C1 segment of cervical spinal cord (tissue), 14 donors: ENCODE measurements around the gene TMEM255B.
"Not testable (repeated sequence)": the region's sequence is repeated elsewhere in the genome, so short reads cannot be mapped to it uniquely, and the experiment has no call there.

ENCODE experiments used
- DNase-seq, 14 donors: peaks; one replicate each; lab custom pipeline; 2025; lab: John Stamatoyannopoulos, UW

TMEM255B gene

DNA sequence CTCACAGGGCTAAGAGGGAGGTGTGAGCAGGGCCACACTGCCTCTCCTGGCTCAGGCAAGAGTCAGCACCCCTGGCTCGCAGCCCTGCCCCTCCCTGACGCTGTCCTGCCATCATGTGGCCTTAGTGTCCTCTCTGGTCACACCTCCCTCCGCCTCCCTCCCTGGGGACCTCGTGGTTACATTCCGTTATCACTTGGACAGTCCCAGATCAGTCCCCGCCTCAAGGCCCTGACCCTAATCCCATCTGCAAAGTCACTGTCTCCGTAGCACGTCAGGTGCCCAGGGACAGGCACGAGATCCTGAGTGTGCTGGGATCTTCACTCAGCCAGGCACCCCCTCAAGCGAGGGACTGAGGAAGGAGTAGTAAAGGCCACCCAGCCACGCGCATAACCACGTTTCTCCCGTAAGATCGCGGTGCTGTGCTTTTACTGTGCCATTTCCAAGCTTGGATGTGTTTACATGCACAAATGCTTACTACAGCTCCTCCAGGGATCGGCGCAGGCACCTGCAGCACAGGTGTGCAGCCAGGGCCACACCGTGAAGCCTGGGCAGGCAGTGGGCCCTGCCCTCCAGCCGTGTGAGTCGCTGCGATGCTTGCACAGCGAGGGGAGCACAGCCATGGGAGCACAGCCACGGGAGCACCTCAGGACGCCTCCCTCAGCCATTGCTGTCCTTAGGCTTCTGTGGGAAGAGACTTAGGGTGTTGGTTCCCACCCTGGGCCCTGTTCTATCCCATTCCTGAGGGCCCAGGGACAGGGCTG, 10.7 kb upstream of the TMEM255B start:
- DNase-seq, result no peak

DNA sequence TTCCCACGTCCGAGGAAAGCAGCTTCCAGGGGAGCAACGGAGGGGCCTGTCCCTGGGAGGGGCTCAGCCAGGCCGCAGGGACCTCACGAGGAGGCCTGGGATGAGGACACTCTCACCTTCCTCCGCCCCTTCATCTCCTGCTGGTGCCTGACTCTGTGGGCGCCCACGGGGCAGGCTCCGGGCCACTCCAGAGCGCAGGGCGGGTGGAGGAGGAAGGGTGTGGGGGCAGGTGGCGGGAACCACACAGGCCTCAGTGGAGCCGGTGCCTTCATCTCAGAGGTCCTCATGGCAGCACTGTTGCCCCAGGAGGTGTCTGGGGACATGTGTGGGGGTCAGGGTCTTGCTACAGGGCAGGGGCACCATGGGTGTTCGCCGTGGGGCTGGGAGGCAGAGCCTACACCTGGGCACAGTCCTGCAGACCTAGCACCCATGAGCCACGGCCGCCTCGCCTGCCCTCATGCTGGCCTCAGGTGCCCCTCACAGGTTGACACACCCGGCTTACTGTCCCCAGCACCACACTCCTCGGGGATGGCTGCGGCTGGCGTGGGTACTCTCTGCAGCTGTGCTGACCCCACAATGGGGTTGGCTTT, 10.1 kb upstream of the TMEM255B start:
- DNase-seq, result no peak

DNA sequence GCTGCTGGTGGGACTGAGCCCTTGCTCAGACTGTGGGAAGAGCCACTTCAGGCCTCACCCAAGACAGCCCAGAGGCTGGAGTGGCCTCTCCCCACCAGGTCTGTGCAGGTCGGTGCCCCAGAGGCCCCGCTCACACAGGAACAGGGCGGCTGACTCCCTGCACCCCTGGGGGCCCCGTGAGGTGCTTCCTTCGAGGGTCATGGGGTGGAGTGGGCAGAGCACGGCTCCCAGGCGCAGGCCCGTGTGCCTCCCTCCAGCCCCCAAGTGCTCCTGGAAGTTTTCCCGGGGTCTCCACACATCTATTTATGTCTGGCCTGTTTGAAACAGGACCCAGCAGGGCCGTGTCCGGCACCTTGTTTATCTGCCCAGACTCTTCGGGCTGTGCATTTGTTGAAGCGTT, 9.5 kb upstream of the TMEM255B start:
- DNase-seq, result no peak

DNA sequence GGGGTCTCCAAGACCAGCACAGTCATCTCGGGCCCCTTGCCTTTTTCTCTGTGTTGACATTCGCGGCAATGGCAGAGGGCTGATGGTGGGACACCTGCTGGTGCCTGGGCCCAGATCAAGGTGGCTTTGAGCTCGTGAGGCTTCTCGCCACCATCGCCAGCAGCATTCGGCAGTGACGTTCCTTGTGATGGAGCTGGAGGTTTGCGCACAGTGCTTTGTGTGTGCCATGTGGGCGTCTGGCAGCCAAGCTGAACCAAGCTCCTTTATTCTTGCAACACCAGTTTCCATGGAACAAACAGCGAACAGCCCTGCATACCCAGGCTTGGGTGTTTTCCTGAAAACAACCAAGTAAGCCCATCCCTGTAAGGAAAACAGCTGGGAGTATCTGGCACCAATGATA, 9.1 kb upstream of the TMEM255B start:
- no peak for DNase-seq

DNA sequence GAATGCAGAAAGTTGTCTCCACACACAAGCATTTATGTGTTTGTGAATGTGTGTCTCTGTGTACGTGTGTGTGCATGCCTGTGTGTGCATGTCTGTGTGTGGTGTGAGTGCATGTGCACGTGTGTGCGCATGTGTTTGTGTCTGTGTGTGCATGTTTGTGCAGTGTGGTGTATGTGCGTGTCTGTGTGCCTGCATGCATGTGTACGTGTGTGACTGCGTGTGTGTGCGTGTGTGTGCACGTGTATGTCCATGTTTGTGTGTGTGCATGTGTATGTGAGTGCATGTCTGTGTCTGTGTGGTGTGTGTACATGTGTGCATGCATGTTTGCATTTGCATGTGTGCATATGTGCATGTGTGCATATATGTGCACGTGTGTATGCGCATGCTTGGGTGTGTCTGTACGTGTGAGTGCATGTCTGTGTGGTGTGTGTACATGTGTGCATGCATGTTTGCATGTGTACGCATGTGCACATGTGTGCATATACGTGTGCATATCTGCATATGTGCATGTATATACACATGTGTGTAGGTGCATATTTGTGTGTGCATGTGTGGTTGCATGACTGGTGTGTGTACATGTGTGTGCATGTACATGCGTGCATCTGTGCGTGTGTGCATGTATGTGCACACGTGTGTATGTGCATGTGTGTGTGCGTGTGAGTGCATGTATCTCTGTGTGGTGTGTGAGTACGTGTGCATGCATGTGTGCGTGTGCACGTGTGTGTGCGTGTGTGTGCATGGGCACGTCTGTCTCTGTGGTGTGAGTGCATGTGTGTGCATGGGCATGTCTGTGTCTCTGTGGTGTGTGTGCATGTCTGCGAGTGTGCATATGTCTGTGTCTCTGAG, 8.2 kb upstream of the TMEM255B start:
- DNase-seq, result no peak

DNA sequence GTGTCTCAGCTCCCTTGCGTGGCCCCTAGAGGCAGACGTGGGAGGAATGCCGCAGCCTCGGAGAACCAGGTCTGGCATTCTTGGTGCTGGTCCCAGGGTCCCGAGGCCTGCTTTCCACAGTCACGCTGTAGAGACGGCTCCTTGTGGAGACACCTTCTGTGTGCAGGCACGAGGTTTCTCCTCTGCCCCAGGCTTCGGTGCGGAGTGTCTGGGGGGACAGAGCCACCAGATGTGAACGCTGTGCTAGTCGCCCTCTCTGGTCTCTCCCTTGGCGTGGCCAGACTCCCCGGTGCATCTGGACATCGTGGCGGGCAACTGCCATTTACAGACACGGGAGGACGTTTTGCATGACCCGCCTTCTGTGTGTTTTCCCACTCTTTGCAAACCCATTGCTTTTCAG, 7.5 kb upstream of the TMEM255B start:
- DNase-seq, result no peak

DNA sequence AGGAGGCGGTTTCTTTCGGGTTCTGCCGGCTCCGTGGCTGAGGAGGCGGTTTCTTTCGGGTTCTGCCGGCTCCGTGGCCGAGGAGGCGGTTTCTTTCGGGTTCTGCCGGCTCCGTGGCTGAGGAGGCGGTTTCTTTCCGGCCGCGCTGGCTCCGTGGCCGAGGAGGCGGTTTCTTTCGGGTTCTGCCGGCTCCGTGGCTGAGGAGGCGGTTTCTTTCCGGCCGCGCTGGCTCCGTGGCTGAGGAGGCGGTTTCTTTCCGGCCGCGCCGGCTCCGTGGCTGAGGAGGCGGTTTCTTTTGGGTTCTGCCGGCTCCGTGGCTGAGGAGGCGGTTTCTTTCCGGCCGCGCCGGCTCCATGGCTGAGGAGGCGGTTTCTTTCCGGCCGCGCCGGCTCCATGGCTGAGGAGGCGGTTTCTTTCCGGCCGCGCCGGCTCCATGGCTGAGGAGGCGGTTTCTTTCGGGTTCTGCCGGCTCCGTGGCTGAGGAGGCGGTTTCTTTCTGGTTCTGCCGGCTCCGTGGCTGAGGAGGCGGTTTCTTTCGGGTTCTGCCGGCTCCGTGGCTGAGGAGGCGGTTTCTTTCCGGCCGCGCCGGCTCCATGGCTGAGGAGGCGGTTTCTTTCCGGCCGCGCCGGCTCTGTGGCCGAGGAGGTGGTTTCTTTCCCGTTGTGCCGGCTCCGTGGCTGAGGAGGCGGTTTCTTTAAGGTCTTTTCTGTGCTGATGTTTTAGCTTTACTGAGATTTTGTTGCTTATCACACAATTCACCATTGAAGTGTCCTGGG, 6.6 kb upstream of the TMEM255B start:
- not testable (repeated sequence) for DNase-seq

DNA sequence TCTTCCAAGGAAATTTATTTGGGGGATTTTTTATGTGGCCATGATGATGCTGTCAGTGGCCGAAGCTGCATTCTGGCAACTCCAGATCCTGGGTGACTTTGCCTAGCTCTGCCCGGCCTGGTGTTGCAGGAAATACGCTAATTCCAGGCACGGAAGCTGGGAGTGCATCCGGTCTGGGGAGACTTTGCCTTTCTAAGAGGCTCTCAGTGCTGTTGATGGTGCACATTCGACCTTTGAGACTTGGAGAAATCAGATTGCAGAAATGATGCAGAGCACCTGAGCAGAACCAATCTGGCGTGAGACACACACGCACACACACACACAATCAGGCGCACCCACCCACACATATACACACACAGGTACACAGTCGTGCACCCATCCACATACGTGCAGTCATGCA, 5.9 kb upstream of the TMEM255B start:
- DNase-seq, result no peak

DNA sequence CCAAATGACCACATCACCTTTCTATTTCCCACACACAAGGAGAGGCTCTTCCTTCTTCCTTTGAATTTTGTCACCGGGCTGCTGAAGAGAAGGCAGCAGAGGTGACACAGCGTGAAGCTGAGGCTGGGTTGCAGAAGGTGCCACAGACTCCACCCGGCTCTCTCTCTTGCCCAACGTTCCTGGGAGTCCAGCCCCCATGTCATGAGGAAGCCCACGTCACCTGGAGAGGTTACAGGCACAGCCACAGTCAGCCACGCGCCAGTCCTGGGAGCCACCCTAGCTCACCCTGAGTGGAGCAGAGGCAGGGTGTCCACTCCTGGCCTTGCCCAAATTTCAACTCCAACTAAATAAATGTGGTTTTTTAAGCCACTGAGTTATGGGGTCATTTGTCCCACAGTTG, 4.8 kb upstream of the TMEM255B start:
- DNase-seq, result no peak

DNA sequence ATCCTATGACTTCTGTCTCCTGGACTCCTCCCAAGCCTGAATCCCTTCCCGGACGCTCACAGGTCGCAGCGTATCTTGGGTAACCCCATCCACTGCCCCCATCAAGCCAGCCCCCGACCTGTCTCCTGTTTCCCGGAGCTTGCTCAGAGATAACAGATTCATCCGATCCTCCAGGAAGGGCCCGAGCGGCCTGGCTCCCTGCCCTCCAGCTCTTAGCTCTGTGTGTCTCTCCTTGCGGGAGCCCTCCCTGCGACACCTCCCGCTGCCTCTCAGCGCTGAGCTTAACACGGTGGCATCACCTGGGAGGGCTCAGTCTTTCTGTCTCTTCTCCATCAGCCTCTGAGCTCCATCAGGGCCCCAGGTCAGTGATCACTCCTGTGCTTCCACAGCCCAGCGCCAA, 4.3 kb upstream of the TMEM255B start:
- DNase-seq, result no peak

DNA sequence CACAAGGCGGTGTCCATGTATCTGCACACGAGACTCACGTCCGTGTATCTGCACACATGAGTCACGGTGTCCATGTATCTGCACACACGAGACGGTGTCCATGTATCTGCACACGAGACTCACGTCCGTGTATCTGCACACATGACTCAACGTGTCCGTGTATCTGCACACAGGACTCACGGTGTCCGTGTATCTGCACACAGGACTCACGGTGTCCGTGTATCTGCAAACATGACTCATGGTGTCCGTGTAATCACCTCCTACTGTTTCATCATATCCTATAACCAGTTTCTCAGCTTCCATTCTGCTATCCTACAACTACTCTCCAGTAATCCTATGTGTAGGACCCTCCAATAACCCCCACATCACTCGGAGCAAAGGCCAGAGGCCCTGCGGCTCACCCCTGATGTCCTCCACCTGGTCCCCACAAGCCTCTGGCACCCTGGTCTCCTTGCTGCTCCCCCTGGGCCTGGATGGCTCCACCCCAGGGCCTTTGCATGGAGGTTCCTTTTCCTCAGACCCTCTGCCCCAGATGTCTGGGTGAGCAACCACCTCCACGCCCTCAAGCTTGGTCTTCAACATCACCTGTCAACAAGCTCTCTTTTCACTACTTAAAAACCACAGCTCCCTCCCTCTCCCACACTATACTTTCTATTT, 2.5 kb upstream of the TMEM255B start:
- no peak for DNase-seq

DNA sequence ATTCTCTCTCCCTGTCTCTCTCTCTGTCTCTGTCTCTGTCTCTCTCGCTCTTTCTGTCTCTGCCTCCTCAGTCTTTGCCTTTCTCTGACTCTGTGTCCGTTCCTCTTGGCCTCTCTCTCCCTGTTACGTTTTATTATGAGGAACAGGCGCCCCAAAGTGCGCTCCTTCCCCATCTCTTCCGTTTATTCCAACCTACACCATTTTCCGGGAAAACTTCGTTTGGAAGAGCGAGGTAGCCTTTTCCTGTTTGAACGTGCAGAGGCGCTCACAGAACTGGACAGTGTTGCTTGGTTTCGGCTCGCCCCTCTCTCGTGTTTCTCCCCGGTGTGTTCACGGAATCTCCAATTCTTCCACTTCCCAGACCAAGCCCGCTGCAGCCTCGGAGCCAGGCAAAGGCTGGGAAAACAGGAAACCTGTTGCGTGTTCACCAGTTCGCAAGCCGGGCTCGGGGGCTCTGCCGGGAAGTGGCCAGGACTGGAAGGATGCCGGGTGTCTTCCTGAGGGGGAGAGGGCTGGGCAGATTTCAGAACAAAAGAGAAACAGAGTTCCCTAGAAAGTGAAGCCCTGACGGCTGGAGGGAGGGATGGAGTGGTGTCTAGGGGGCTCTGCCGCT, 605 bp downstream of the TMEM255B start:
- peak in 3 of 14 donors; percentile 16 to 41 (median 35) for DNase-seq

DNA sequence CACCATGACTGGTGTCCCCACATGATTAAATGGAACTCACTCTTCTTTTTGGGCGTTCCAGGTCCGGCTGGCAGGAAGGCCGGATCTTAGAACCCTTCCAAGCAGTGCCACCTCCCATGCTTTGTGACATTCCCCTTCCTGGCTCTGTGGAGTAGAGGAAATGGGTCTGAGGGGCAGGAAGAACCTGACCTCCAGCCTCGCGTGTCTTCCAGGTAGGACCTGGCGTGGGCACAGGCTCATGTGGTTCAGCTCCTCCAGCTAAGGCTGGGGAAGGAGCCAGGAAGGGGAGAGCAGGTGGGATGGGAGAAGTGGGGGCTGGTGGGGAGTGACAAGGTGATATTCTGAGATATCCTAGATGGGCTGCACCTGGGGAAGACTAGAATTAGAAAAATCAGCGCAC, 2.1 kb downstream of the TMEM255B start:
- DNase-seq, result no peak

DNA sequence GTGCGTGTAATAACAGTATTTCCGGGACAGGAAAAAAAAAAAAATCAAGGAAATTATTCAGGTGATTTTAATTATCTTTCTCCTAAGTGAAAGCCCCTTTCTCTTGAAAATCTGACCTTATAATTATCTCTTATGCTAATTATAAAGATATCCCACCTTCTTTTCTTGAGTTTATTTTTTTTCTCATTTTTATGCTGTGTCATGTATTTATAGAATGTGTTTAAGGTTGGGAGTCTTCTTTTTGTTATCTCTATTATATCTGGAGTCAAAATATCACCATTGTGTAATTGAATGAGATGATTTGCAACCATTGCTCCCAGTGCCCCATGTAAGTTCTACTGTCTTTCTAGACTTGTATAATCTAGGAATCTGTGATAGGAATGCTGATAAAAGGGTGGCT, 3.0 kb downstream of the TMEM255B start:
- no peak for DNase-seq

DNA sequence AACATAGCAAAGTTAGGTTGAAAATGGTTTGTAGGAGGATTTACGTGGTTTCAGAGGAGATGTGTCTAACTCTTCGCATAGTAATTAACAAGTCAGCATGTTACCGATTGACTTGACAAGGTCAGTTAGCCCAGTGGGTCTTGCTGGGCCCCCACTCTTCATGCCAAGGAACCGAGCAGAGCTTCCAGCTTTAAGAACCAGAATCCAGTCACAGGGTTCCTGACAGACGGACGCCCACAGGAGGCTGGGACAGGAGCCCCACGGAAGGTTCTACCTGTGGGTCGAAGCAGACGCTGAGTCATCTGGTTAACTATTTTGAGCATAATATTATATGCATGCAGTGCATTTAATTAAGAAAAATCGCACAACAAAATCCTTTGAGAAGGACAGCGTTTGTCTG, 3.5 kb downstream of the TMEM255B start:
- no peak for DNase-seq

DNA sequence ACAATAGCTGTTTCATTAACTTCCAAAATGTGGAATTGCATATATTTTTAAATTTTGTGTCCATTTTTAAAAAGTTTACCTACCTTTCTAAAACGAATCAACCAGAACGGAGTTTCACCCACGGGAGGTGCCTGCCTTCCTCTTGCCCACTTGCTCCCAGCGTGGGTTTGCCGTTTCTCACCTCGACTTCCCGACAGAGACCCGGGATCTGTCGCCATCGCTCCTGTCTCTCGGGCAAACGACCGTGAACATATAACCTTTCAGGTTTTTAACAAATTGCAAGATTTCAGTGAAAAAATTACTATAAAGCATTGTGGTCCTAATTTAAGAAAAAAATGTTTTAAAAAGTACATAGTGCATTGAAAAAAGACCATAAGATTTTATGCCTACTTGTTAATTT, 4.2 kb downstream of the TMEM255B start:
- no peak for DNase-seq

DNA sequence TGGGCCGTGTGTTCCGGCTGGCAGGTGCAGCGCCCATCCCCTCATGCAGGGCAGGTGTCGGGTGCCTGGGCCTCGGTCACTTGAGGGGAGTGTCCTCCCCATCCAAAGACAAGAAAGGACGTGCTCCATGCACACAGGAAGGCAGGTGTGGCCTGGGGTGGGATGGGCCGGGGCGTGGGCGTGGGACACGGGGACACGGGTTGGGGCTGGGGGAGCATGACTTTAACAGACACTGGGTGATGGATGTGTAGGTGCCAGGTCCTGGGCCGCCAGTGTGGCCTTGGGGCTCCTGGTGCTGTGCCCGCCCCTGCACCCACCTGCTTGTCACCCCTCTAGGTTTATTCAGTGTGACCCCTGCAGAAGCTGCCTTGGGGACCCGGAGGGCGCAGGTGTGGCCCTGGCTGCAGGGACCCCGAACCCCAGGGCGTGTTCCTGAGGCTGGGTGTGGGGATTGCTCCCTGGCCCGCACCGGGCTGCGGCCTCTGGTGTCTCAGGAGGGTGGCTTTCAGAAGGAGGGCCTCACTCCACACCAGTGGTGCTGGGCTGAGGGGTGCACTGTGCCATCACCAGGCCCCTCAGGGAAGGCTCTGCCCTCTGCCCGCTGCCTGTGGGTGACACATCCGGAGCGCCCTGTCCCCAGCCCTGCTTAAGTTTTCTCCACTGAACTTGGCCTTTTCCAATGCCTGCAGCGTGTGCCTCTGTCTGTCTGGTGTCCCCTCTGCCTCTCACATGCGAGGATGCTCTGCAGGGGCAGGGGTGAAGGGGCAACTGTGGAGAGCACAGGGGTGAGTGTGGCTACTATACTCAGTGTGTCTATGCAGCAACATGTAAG, 5.2 kb downstream of the TMEM255B start:
- DNase-seq, result no peak

DNA sequence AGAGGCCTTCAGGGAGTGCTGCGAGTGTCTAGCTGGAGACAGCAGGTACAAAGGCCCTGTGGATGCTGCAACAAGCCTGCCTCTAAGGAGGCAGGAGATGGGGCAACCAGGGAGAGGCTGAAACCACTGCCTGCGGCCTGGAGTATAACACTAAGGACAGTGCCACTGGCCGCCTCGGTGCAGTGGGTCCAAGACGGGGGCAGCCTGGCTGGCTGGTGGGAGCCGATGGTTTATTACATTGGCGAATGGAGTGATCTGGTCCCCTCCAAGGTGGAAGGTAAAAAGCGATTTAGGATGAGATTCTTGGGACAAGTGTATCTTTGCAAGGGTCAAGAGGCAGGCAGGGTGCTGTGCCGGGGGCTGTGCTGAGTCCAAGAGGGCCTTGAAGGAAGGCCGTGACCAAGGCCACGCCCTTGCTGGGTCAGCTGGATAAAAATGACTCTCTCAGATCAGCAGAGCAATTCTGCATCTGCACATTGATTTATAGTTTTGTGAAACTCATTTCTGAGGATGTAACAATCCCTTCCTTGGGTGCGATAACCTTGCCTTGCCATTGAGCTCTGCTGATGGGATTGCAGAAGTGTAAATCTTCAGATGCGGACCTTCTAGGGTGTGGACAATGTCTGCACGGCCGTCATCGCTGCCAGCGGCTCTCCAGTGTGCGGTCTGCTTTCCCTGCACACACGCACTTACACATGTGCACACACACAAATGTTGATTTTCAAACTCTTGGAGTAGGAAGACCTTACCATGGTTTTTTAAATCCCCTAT, 6.0 kb downstream of the TMEM255B start:
- no peak for DNase-seq

DNA sequence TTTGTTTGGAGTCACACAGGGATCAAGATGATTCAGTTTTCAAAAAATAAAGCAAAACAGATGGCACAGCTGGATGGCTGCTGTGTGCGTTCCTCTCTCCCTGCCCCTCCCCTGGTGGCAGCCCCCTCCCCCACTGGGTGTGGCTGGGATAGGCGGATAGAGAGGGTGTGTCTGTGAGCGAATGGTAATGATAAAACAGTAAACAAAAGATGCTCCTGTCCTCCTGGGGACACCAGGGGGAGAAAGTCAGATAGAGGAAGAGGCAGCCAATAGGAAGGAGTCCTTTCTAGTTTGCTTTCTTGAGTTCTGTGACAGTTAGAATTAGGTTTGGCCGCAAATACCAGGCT, 6.5 kb downstream of the TMEM255B start:
- no peak for DNase-seq
